ENCODE measurements around the gene PACRG. TPM values are rescaled to one million over a fixed set of nuclear protein-coding genes. Genes with fewer than 3 reads are reported as not detected.

PACRG gene
- total RNA-seq, 4 donors from 2014 or later = 0.29 to 1.6 (median 0.61) TPM

DNA sequence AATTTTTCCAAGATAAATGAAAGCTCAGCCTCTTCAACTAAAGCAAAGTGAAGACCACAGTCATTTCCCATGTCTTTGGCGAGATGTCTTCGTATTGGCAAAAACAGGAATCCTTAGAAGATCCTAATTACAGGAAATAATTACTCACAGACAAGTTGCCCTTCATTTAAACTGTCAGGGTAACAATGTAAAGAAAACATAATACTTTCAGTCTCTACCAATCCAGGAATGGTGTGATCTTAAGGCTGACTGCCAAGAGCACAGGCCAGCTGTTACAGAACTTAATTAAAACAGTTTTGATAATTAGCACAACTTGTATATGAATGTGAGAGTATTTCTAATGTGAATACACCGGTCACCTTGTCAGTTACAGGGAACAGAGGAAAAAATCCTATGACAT, 292.2 kb downstream of the PACRG start:
- Histone ChIP-seq H3K36me3 (no peaks in the 10 kb centered on the region), H3K9me3 (no peaks in the 10 kb centered on the region), H3K27ac (no peak overlapping the region), H3K4me1 (no peaks in the 10 kb centered on the region), H3K4me3 (no peak overlapping the region), H3K27me3 (no peaks in the 10 kb centered on the region)
- DNase-seq (no peak), ATAC-seq (no peak)
- intact Hi-C loops (cut with DNase I; ENCODE audit: low total_unique reads) = no loop called here
- in situ Hi-C loops (cut with MboI; ENCODE audit: low sequenced_read_pairs in 4 of 4) = no loop called here
- no peak for TF ChIP-seq CTCF (IDR thresholded peaks at IDR 0.05 in 4 of 5, conservative IDR thresholded peaks at IDR 0.05 in 1 of 5)

- intact Hi-C loops (cut with DNase I; ENCODE audit: low total_unique reads) (no loop called here), in situ Hi-C loops (cut with MboI; ENCODE audit: low sequenced_read_pairs in 4 of 4) (no loop called here)
- no peak for ATAC-seq
- H3K4me3 ChIP-seq = no peak overlapping the region
- no peak overlapping the region for H3K27ac ChIP-seq
- no peaks in the 10 kb centered on the region for H3K36me3 ChIP-seq
- H3K9me3 ChIP-seq = no peaks in the 10 kb centered on the region
- H3K27me3 ChIP-seq = no peaks in the 10 kb centered on the region
- TF ChIP-seq CTCF (IDR thresholded peaks at IDR 0.05 in 4 of 5, conservative IDR thresholded peaks at IDR 0.05 in 1 of 5) (no peak), POLR2A (IDR thresholded peaks at IDR 0.05) (no peak)
- DNase-seq = no peak
- no peaks in the 10 kb centered on the region for H3K4me1 ChIP-seq
Measured at GRCh38 chr6:163021054-163021453, 293.3 kb downstream of the PACRG start.

DNA sequence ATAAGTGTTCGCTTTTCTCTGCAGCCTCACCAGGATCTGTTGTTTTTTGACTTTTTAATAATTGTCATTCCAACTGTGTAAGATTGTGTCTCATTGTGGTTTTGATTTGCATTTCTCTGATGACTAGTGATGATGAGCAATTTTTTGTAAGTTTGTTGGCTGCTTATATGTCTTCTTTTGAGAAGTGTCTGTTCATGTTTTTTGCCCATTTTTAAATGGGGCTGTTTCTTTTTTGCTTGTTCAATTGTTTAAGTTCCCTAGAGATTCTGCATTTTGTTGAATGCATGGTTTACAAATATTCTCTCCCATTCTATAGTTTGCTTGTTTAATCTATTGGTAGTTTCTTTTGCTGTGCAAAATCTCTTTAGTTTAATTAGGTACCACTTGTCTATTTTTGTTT, 295.9 kb downstream of the PACRG start:
- intact Hi-C loops (cut with DNase I; ENCODE audit: low total_unique reads) = no loop called here
- H3K4me3 ChIP-seq = no peak overlapping the region
- no peak for TF ChIP-seq POLR2A (IDR thresholded peaks at IDR 0.05)
- TF ChIP-seq CTCF (IDR thresholded peaks at IDR 0.05 in 4 of 5, conservative IDR thresholded peaks at IDR 0.05 in 1 of 5) = no peak
- no peak overlapping the region for H3K27ac ChIP-seq
- in situ Hi-C loops (cut with MboI; ENCODE audit: low sequenced_read_pairs in 4 of 4) = no loop called here
- no peaks in the 10 kb centered on the region for H3K27me3 ChIP-seq
- no peaks in the 10 kb centered on the region for H3K4me1 ChIP-seq
- no peak for DNase-seq
- no peaks in the 10 kb centered on the region for H3K36me3 ChIP-seq
- ATAC-seq = no peak
- H3K9me3 ChIP-seq = no peaks in the 10 kb centered on the region

DNA sequence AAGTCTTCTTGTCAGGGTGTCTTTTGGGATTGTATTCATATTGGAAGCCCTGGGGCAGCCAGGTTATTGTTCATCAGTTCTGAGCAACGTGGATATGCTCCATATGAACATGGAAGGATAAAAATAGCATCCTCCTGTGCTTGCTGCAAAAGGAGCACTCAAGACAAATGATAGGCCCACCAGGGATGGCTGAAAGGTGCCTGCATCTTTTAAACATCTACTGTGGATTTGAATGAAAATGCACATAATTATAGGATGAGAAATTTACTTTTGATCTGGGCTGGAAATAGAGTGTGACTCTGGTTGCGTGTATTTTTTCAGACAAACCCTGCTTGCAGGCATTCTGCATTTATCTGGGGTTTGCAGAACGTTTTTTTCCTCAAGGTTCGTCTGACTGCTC, 299.1 kb downstream of the PACRG start:
- Histone ChIP-seq H3K27ac (no peak overlapping the region), H3K4me1 (no peaks in the 10 kb centered on the region), H3K36me3 (no peaks in the 10 kb centered on the region), H3K27me3 (no peaks in the 10 kb centered on the region), H3K9me3 (no peaks in the 10 kb centered on the region), H3K4me3 (no peak overlapping the region)
- DNase-seq = no peak
- ATAC-seq = no peak
- intact Hi-C loops (cut with DNase I; ENCODE audit: low total_unique reads) = no loop called here
- in situ Hi-C loops (cut with MboI; ENCODE audit: low sequenced_read_pairs in 4 of 4) = no loop called here
- TF ChIP-seq POLR2A (IDR thresholded peaks at IDR 0.05) (no peak), CTCF (IDR thresholded peaks at IDR 0.05 in 4 of 5, conservative IDR thresholded peaks at IDR 0.05 in 1 of 5) (no peak)

DNA sequence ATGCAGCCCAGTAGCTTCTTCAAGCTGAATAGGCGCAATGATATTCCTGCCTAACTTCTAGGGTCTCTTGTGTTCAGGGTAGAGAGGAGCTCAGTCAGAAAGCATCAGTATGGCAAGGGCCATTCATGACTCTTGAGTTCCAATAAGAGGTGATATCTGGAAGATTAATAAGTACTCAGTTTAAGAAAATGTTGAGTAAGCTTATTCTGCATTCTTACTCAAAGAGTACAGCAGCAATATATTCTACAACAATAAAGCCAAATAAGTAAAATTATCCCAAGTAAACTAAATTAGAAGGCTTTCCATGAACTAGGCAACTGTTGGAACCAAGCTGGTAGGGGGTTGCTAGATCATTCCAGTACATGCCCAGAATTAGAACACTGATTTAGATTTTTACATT, 303.2 kb downstream of the PACRG start:
- intact Hi-C loops (cut with DNase I; ENCODE audit: low total_unique reads) = no loop called here
- H3K36me3 ChIP-seq = no peaks in the 10 kb centered on the region

More for the DNA sequence above, 303.2 kb downstream of the PACRG start:
- H3K27me3 ChIP-seq = no peaks in the 10 kb centered on the region
- H3K4me3 ChIP-seq = no peak overlapping the region
- no peaks in the 10 kb centered on the region for H3K4me1 ChIP-seq
- ATAC-seq = no peak
- no peaks in the 10 kb centered on the region for H3K9me3 ChIP-seq
- TF ChIP-seq CTCF (IDR thresholded peaks at IDR 0.05 in 4 of 5, conservative IDR thresholded peaks at IDR 0.05 in 1 of 5) (no peak), POLR2A (IDR thresholded peaks at IDR 0.05) (no peak)
- DNase-seq = no peak
- no peak overlapping the region for H3K27ac ChIP-seq
- in situ Hi-C loops (cut with MboI; ENCODE audit: low sequenced_read_pairs in 4 of 4) = no loop called here

Data from gastrocnemius medialis (tissue), 4 donors.